GM19043 (cell line): Measurements from ENCODE around the gene ZNF200.
"Not testable (repeated sequence)": the region's sequence is repeated elsewhere in the genome, so short reads cannot be mapped to it uniquely, and the experiment has no call there.

Experiments used
- ATAC-seq: cut with Tn5 transposase; IDR thresholded peaks from one replicate; pipeline ENCODE4 v1.9.1; 2021; ENCODE audit warnings: low read depth; ENCODE audit not compliant: unreplicated experiment

The ZNF200 gene

DNA sequence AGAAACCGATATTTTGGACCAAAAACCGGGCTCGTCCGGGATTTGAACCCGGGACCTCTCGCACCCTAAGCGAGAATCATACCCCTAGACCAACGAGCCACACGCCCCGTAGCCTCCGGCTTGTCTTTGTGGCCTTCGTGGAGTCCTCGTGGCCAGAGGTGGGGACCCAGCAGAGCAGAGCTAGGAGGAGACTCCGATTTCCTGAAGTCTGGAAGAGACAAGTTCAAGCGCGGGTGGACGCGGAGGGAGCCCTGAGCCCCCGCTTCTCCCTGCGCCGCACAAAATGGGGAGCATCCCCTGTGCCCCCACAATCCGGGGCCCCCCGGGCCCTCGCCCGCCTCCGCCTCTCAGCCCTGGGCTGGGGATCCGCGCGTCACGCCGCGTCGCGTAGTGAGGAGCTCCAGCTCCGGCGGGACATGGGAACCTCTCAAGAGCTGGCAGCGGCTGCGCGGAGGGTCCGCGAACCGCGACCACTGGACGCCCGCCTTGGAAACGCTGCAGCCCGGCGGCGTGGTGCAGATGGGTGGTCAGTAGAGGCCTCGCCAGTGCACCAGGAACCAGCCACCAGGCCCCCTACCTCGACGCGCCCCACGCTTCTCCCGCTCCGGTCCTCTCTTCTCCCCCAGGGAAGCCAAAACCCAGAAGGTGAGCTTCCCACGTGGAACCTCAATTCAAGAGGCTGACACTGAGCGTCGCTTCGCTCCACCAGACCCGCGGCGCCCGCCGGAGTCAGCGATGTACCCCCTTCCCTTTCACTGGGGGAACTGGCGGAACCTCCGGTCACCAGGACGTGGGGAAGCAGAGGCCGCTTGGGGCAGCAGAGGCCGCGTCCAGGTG, 52.1 kb downstream of the ZNF200 start:
- no peak for ATAC-seq

DNA sequence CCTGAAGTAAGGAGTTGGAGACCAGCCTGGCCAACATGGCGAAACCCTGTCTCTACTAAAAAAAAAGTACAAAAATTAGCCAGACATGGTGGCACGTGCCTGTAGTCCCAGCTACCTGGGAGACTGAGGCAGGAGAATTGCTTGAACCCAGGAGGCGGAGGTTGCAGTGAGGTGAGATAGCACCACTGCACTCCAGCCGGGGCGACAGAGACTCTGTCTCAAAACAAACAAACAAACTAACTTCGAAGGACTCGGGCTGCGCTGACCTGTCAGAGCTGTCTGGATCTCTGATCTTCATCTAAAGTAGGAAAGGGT, 52.7 kb downstream of the ZNF200 start:
- not testable (repeated sequence) for ATAC-seq

DNA sequence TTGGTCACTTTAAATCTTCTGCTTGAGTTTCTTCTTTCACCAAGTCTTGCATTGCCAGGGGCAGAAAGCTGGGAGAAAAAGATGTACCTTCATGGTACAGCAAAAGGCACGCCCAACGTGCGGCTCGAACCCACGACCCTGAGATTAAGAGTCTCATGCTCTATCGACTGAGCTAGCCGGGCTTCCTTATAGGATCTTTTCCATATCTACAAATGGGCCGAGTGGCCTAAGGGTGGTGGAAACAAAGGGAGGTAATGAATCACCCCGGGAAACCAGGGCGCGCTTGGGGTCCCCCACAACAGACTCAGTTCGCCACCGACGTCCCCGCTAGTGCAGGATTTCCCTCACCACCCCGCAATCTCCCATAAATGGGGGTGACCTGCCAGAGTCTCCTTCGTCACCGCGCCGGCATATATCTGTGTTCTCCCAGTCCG, 54.5 kb downstream of the ZNF200 start:
- ATAC-seq: no peak

DNA sequence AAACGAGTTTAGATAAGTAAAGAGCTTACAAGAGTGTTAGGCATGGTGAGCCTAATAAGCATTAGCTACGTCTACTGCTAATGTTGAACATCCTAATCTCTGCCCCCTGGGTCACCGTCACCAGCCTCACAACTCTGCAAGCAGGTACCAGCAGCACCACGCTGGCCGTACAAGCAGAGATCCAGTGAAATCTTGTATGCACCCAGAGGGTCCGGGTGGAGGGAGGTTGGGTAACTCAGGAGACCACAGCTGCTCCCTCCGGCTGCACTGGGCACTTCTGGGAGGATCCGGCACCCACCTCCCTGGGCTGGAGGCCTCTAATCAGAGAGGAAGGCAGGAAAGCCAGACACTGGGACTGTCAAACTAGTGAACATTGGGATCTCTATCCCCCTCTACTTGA, 55.3 kb downstream of the ZNF200 start:
- ATAC-seq: no peak

DNA sequence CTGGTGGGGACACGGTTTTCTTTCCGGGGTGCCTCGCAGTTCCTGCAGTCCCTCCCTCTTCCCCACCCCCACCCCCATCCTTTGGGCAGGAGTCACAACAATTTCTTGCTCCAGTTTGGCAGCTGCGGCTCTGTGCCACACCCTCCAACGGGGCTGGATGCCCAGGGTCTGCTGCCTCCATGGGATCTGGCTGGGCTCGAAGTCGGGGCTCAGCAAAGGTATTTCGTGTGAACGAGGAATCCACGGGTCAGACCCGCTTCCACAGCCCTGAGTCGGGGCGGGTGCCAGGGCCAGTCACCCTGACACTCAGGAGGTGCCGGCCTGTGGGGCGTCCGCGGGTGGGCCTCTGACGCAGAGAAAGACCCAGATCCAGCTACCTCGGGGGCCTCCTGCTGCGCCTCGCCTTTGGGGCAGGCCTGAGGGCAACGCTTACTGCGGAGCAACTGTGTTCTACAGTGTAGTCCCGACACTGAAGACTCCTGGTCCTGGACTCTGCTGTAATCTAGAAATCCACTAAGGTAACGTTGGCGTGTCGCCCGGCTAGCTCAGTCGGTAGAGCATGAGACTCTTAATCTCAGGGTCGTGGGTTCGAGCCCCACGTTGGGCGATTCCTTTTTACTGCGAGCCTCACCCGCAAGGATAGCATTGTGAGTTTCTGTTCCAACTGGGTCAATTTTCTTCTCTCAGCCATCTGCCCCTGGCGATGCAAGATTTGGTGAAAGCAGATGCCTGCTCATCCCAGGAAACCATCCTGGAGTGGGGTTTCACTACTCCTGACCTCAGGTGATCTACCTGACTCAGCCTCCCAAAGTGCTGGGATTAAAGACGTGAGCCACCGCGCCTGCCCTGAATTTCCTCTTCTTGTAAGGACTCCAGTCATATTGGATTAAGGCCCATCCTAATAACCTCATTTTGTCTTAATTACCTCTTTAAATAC, 59.5 kb downstream of the ZNF200 start:
- ATAC-seq: no peak

DNA sequence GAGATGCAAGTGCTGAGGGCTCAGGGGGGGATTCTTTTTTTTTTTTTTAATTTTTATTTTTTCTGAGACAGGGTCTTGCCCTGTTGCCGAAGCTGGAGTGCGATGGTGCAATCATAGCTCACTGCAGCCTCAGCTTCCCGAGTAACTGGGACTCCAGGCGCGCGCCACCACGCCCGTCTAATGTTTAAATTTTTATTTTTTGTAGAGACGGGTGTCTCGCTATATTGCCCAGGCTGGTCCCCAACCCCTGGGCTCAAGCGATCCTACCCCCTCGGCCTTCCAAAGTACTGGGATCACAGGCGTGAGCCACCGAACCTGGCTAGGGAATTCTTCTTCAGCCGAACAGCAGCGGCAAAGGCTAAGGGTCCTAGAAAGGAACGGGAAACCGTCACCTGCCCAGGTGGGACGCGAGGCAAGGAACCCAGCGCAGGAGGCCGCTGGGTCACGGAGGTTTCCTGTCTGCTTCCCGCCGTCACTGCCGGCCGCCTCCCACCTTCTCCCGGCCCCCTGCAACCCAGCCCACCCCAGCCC, 60.3 kb downstream of the ZNF200 start:
- ATAC-seq: no peak

DNA sequence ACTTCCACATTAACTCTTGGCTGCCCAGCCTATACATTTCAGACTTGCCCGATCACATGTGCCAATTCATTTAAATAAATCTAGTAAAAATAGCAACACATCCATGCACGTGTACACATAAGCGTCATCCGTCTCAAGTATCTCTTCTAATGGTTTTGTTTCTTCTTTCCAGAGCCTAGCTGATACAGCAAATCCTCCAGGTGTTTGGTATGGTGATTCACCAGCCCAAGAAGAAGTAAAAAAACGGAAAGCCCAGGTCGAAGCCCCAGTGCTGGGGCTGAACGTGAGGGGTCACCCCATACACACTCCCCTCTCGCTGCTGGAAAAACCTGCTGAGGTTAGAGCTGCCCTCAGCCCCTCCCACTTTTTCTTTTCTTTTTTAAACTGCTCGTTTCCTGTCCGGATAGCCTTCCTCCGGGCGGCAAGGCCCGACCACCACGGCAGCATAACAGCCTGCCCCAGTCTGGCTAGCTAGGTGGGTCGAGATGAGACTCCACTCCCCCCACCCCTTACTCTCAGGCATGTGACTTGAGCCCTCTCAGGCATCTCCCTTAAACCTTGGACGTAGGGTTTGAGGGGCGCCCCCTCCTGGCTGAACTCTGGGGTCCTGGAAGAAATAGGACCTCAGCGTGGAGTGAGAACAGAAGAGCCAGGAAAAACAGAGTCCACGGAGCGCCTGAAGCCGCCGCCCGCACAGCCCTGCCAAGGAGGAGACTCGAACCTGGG, 60.9 kb downstream of the ZNF200 start:
- no peak for ATAC-seq
